BLaER1 treated with 17β-estradiol and CSF1 and Interleukin-3, amounts not matched to agents 10 nM and 100 nM (cell line): ENCODE results near the gene FAM98A.

Source experiments
- H3K27ac ChIP-seq, 11 experiments: shearing (Covaris generic); formaldehyde crosslinking; 2 replicates each; pipeline ENCODE4 v1.8.1; 2022
- H3K27me3 ChIP-seq, 11 experiments: shearing (Covaris generic); formaldehyde crosslinking; 2 replicates each; pipeline ENCODE4 v1.8.1; 2022
- H3K36me3 ChIP-seq, 11 experiments: shearing (Covaris generic); formaldehyde crosslinking; 2 replicates each; pipeline ENCODE4 v1.8.1; 2022
- H3K4me1 ChIP-seq, 10 experiments: shearing (Covaris generic); formaldehyde crosslinking; 2 replicates each; pipeline ENCODE4 v1.8.1; 2022
- H3K4me2 ChIP-seq, 11 experiments: shearing (Covaris generic); formaldehyde crosslinking; 2 replicates each; pipeline ENCODE4 v1.8.1; 2022
- H3K4me3 ChIP-seq, 10 experiments: shearing (Covaris generic); formaldehyde crosslinking; 2 replicates each; pipeline ENCODE4 v1.8.1; 2022
- H3K9ac ChIP-seq, 11 experiments: shearing (Covaris generic); formaldehyde crosslinking; 2 replicates each; pipeline ENCODE4 v1.8.1; 2022
- H3K9me3 ChIP-seq, 11 experiments: shearing (Covaris generic); formaldehyde crosslinking; replicated peaks in 1 of 11; 2 replicates each; pipeline ENCODE4 v1.8.1; 2022
- H4K20me1 ChIP-seq, 11 experiments: shearing (Covaris generic); formaldehyde crosslinking; 2 replicates each; pipeline ENCODE4 v1.8.1; 2022
- Cebpa-rat ChIP-seq, 11 experiments: shearing (Covaris generic); IDR thresholded peaks; 2 replicates each; pipeline ENCODE4 v1.8.1; 2022

Gene FAM98A

GRCh38 chr2:33619028-33619427 is 19.9 kb upstream of the FAM98A start:
- Histone ChIP-seq H4K20me1 (no peaks in the 10 kb centered on the region), H3K4me1 (peaks cover 0 to 7% (median 5%) of the 10 kb centered on the region in 10 experiments; a peak in 4 of 20 replicates), H3K27me3 (no peaks in the 10 kb centered on the region), H3K4me3 (no peak overlapping the region), H3K4me2 (0 out of 22 replicates have a peak overlapping the region, but pooled peaks of 4 of the 11 experiments have one; percentile 2 to 12 (median 8)), H3K9me3 (peaks cover 33 to 65% (median 44%) of the 10 kb centered on the region in 11 experiments), H3K9ac (no peak overlapping the region), H3K36me3 (0 out of 22 replicates have a peak, but pooled peaks cover 0 to 10% (median 0%) of the 10 kb centered on the region in 11 experiments), H3K27ac (peak overlapping the region in 2 of 11 experiments; percentile 46 to 53; a peak in 4 of 22 replicates)
- no peak for TF ChIP-seq Cebpa-rat (IDR thresholded peaks at IDR 0.05)

- H3K36me3 ChIP-seq, result 0 out of 22 replicates have a peak, but pooled peaks cover 0 to 10% (median 0%) of the 10 kb centered on the region in 11 experiments
These were observed 18.9 kb upstream of the FAM98A start for GRCh38 chr2:33617989-33618388.

GRCh38 chr2:33617401-33617800 is 18.3 kb upstream of the FAM98A start:
- H3K9me3 ChIP-seq, result peaks cover 33 to 65% (median 44%) of the 10 kb centered on the region in 11 experiments
- H3K4me3 ChIP-seq, result no peak overlapping the region
- H3K27ac ChIP-seq, result no peak overlapping the region
- no peaks in the 10 kb centered on the region for H3K27me3 ChIP-seq
- H3K36me3 ChIP-seq, result 0 out of 22 replicates have a peak, but pooled peaks cover 0 to 10% (median 0%) of the 10 kb centered on the region in 11 experiments
- H3K9ac ChIP-seq, result no peak overlapping the region
- no peak for TF ChIP-seq Cebpa-rat (IDR thresholded peaks at IDR 0.05)
- H3K4me1 ChIP-seq, result peaks cover 0 to 7% (median 5%) of the 10 kb centered on the region in 10 experiments; a peak in 4 of 20 replicates
- no peaks in the 10 kb centered on the region for H4K20me1 ChIP-seq
- no peak overlapping the region for H3K4me2 ChIP-seq

More at GRCh38 chr2:33617989-33618388, 18.9 kb upstream of the FAM98A start:
- H3K27me3 ChIP-seq, result no peaks in the 10 kb centered on the region
- H3K4me1 ChIP-seq, result peaks cover 0 to 7% (median 5%) of the 10 kb centered on the region in 10 experiments; a peak in 4 of 20 replicates
- no peak overlapping the region for H3K4me2 ChIP-seq
- no peaks in the 10 kb centered on the region for H4K20me1 ChIP-seq
- no peak overlapping the region for H3K9ac ChIP-seq
- H3K4me3 ChIP-seq, result no peak overlapping the region
- no peak for TF ChIP-seq Cebpa-rat (IDR thresholded peaks at IDR 0.05)
- peaks cover 33 to 65% (median 44%) of the 10 kb centered on the region in 11 experiments for H3K9me3 ChIP-seq
- no peak overlapping the region for H3K27ac ChIP-seq

GRCh38 chr2:33616873-33617272 is 17.8 kb upstream of the FAM98A start:
- Histone ChIP-seq H3K9me3 (peaks cover 31 to 65% (median 44%) of the 10 kb centered on the region in 11 experiments), H3K9ac (no peak overlapping the region), H4K20me1 (no peaks in the 10 kb centered on the region), H3K27me3 (no peaks in the 10 kb centered on the region), H3K27ac (no peak overlapping the region), H3K4me3 (no peak overlapping the region), H3K4me2 (no peak overlapping the region), H3K36me3 (0 out of 22 replicates have a peak, but pooled peaks cover 0 to 10% (median 0%) of the 10 kb centered on the region in 11 experiments), H3K4me1 (peaks cover 0 to 7% (median 5%) of the 10 kb centered on the region in 10 experiments; a peak in 4 of 20 replicates)
- TF ChIP-seq Cebpa-rat (IDR thresholded peaks at IDR 0.05), result no peak

- Histone ChIP-seq H3K4me3 (no peak overlapping the region), H3K9ac (no peak overlapping the region), H3K27ac (no peak overlapping the region), H3K4me2 (no peak overlapping the region), H4K20me1 (no peaks in the 10 kb centered on the region), H3K27me3 (no peaks in the 10 kb centered on the region), H3K4me1 (peaks cover 0 to 5% (median 4%) of the 10 kb centered on the region in 10 experiments; a peak in 4 of 20 replicates), H3K9me3 (peaks cover 29 to 57% (median 43%) of the 10 kb centered on the region in 11 experiments), H3K36me3 (0 out of 22 replicates have a peak, but pooled peaks cover 0 to 10% (median 0%) of the 10 kb centered on the region in 11 experiments)
- no peak for TF ChIP-seq Cebpa-rat (IDR thresholded peaks at IDR 0.05)
These were observed 15.1 kb upstream of the FAM98A start for GRCh38 chr2:33614190-33614589.

GRCh38 chr2:33607905-33608304 is 8.8 kb upstream of the FAM98A start:
- Histone ChIP-seq H3K27me3 (no peaks in the 10 kb centered on the region), H3K4me1 (no peaks in the 10 kb centered on the region), H4K20me1 (no peaks in the 10 kb centered on the region), H3K36me3 (0 out of 22 replicates have a peak, but pooled peaks cover 0 to 3% (median 0%) of the 10 kb centered on the region in 11 experiments), H3K9me3 (peaks cover 0 to 24% (median 17%) of the 10 kb centered on the region in 11 experiments; a peak in 18 of 22 replicates), H3K27ac (no peak overlapping the region), H3K4me3 (no peak overlapping the region), H3K9ac (no peak overlapping the region), H3K4me2 (no peak overlapping the region)
- TF ChIP-seq Cebpa-rat (IDR thresholded peaks at IDR 0.05), result no peak

- TF ChIP-seq Cebpa-rat (IDR thresholded peaks at IDR 0.05), result no peak
- Histone ChIP-seq H3K36me3 (0 out of 22 replicates have a peak, but pooled peaks cover 0 to 3% (median 0%) of the 10 kb centered on the region in 11 experiments), H3K27ac (no peak overlapping the region), H3K9ac (no peak overlapping the region), H3K4me2 (no peak overlapping the region), H3K4me3 (no peak overlapping the region), H4K20me1 (no peaks in the 10 kb centered on the region), H3K4me1 (no peaks in the 10 kb centered on the region), H3K9me3 (peaks cover 0 to 24% (median 17%) of the 10 kb centered on the region in 11 experiments; a peak in 18 of 22 replicates), H3K27me3 (no peaks in the 10 kb centered on the region)
These were observed 8.2 kb upstream of the FAM98A start for GRCh38 chr2:33607251-33607721.

- Histone ChIP-seq H3K27me3 (no peaks in the 10 kb centered on the region), H4K20me1 (no peaks in the 10 kb centered on the region), H3K36me3 (0 out of 22 replicates have a peak, but pooled peaks cover 0 to 3% (median 0%) of the 10 kb centered on the region in 11 experiments), H3K9ac (no peak overlapping the region), H3K4me2 (no peak overlapping the region), H3K4me3 (no peak overlapping the region), H3K9me3 (peaks cover 0 to 23% (median 16%) of the 10 kb centered on the region in 11 experiments; a peak in 18 of 22 replicates), H3K4me1 (no peaks in the 10 kb centered on the region), H3K27ac (no peak overlapping the region)
- no peak for TF ChIP-seq Cebpa-rat (IDR thresholded peaks at IDR 0.05)
These were observed 7.5 kb upstream of the FAM98A start for GRCh38 chr2:33606622-33607021.

- Histone ChIP-seq H3K4me2 (no peak overlapping the region), H3K4me1 (no peaks in the 10 kb centered on the region), H3K9ac (no peak overlapping the region), H3K9me3 (peaks cover 0 to 23% (median 13%) of the 10 kb centered on the region in 11 experiments; a peak in 18 of 22 replicates), H4K20me1 (no peaks in the 10 kb centered on the region), H3K27ac (no peak overlapping the region), H3K4me3 (no peak overlapping the region), H3K27me3 (no peaks in the 10 kb centered on the region), H3K36me3 (0 out of 22 replicates have a peak, but pooled peaks cover 0 to 3% (median 0%) of the 10 kb centered on the region in 11 experiments)
- no peak for TF ChIP-seq Cebpa-rat (IDR thresholded peaks at IDR 0.05)
These were observed 7.0 kb upstream of the FAM98A start for GRCh38 chr2:33606100-33606499.
